RWPE1 (cell line): Measurements from ENCODE around the gene ARHGEF28.

Experiments
- CTCF ChIA-PET: fragments of 350-600 bp; sonication (Branson Sonifier 250); formaldehyde crosslinking; extraction: SDS; loops from one replicate; lab custom pipeline; 2021; lab: Yijun Ruan, JAX
- POLR2A ChIA-PET: fragments of 400-600 bp; formaldehyde crosslinking; extraction: SDS; loops from one replicate; lab custom pipeline; 2020; ENCODE audit warnings: antibody characterized with exemption; ENCODE audit not compliant: low non-redundant PET; lab: Yijun Ruan, JAX
- DNase-seq: peaks from one replicate; pipeline ENCODE4 v3.0.0; 2012; ENCODE audit warnings: low spot score
- H3K27ac ChIP-seq: fragments of 450-650 bp; 2 replicates; pipeline ENCODE4 v1.5.1; 2017
- TF ChIP-seq, protein P1 (sequence below): fragments of 450-650 bp; conservative IDR thresholded peaks from 2 replicates; pipeline ENCODE4 v1.5.1; 2017; ENCODE audit warnings: low read depth, mild to moderate bottlenecking

Gene ARHGEF28

DNA sequence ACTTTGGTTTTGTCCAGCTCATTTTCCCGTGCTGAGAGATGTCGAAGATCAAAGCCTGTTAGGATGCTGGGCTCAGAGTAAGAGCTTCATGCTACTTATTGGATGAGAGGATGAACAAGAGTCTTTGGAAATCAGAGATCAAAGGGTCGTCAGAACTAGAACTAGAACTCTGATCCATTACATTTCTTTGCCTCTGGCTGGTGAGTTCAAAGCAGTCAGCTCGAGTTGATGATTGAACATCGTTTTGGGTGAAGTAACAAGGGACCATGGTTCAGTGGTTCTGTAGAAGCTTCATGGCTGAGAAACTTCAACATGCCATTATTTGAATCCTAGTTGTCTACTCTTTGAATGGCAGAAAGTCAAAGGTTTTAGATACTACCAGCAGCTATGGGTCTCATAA, 320.3 kb downstream of the ARHGEF28 start:
- ChIA-PET CTCF (interaction anchor here (0.6 kb wide), 1 partner anchor 9 kb away, joined by 3 read pairs; no protein-coding TSS in a partner anchor), POLR2A (no interaction called here)
- TF ChIP-seq, protein P1, sequence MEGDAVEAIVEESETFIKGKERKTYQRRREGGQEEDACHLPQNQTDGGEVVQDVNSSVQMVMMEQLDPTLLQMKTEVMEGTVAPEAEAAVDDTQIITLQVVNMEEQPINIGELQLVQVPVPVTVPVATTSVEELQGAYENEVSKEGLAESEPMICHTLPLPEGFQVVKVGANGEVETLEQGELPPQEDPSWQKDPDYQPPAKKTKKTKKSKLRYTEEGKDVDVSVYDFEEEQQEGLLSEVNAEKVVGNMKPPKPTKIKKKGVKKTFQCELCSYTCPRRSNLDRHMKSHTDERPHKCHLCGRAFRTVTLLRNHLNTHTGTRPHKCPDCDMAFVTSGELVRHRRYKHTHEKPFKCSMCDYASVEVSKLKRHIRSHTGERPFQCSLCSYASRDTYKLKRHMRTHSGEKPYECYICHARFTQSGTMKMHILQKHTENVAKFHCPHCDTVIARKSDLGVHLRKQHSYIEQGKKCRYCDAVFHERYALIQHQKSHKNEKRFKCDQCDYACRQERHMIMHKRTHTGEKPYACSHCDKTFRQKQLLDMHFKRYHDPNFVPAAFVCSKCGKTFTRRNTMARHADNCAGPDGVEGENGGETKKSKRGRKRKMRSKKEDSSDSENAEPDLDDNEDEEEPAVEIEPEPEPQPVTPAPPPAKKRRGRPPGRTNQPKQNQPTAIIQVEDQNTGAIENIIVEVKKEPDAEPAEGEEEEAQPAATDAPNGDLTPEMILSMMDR = no peak
- DNase-seq = no peak
- H3K27ac ChIP-seq = no peak overlapping the region

DNA sequence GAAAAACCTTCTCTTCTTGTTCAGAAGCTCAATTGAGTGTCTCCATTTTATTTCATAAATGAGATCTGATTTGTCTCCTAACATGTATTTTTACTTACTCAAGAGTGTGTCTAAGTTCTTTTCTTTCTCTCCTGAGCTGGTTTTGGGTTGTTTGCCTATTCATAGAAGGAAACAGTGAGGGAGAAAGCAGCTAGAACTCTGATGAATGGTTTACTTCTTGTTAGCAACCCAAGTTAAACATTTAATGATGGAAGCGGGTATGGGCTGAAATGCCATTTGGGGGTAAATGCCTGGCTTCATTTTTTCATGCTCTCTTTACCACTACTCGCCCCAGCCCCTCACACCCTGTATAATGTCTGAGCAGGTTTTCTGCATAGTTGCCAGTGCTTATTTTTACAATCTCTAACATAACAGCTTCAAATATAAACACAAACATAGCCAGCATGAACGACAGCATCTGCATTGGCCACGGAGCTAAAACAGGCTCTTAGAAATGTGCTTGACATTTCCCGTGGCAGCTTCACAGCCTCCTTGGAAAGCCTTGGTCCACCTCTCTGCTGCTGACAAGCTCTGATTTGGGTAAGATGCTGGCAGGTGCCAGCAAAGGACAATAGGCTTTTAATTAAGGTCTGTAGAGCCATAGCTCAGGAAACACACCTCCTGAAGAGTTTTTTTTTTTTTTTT, 321.1 kb downstream of the ARHGEF28 start:
- POLR2A ChIA-PET = no interaction called here
- CTCF ChIA-PET = interaction anchor here (0.6 to 0.7 kb wide), 4 partner anchors 8 to 669 kb away, joined by 3 to 5 read pairs (median 4); no protein-coding TSS in a partner anchor
- no peak overlapping the region for H3K27ac ChIP-seq
- TF ChIP-seq, protein P1 = no peak
- DNase-seq = no peak

DNA sequence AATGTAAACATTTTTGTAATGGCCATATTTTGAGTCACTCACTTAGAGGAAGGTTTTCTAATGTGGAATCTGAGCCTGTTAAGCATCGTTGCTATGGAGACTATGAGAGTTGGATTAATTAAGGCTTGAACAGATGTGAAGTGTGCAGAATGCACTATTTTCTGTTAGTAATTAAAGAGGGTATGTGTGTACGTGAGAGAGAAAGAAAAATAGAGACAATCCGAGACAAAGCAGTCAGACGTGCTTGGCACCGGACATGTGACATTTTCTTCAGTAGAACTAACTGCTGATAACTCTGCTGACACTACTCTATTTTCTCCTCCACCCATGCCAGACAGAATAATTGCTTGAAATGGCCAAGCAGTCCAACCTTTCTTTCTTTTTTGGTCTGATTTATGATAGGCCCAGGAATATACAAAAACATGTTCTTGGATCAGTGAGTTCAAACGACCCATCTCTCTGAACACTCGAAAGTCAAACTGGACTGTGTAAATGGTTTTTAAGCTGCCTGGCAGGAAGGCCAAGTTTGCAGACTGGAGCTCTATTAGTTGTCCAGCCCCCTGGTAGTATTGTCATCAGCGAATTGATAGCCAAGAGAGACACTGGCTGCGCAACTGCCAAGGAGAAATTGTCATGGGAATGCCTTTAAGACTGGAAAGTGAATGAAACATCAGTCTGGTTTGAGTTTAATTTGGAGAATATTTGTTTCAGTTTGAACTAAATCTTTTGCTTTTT, 322.1 kb downstream of the ARHGEF28 start:
- CTCF ChIA-PET = no interaction called here
- POLR2A ChIA-PET = no interaction called here
- no peak for DNase-seq
- H3K27ac ChIP-seq = no peak overlapping the region
- TF ChIP-seq, protein P1 = no peak

DNA sequence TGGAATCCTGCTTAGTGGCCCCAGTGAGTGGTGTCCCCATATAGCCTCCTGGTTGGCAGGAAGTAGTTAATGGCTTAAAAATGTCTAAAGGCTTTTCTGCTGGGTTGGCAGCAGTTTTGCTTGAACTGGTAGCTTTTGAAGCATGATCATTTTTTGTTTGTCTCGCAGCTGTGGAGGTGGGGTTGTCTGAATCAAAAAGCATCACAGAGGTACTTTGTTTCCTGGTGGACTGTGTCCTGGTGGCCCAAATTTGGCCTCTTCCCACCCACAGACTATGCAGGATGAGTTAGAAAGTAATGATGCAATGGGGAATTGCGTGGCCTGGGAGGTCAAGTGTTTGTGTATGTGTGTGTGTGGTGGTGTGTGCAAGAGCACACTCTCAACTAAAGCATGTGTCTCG, 322.7 kb downstream of the ARHGEF28 start:
- ChIA-PET CTCF (no interaction called here), POLR2A (no interaction called here)
- no peak for DNase-seq
- TF ChIP-seq, protein P1 = no peak
- no peak overlapping the region for H3K27ac ChIP-seq

DNA sequence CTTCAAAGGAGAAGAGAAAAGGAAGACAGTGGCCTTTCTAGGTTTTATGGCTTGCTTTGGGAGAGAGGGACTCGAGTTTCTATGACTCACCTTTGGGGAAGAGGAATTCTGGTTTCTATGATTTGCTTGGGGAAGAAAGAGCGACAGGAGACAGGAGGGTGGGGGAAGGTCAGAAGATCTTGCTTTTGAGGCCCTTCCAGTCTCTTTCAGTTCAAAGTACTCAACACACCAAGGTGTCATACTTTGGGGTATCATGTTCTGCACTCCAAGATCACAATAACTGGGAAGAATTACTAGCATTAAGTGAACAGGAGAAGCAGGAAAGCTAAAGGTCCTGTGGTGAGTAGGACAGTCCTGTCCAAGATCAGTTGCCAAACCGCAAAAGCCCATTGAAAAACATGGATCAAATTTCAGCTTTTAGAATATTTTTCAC, 324.5 kb downstream of the ARHGEF28 start:
- DNase-seq = no peak
- H3K27ac ChIP-seq = no peak overlapping the region
- ChIA-PET CTCF (no interaction called here), POLR2A (no interaction called here)
- TF ChIP-seq, protein P1 = no peak

DNA sequence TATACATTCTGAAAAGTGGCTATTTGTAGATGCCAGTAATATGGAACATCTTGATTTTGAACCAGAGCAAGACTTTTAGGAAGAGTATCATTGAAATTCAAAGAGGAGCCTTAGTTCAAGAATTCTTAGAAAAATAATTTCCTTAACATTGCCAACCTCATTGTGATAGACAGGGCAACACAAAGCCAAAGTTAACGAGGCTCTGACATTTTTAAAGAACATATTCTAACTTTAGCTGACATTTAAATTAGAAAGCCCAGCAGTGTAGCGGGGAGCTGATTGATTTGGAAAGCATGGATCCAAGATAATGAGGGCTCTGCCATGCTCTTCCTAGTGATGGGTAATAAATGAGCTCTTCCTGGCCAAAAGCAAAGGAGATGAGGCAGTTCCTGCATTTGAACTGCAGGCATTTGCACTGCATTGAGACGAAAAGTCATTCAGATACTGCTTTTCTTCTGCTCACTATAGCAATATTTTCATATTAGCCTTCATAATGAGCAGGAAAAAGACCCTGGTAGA, 325.0 kb downstream of the ARHGEF28 start:
- ChIA-PET CTCF (no interaction called here), POLR2A (no interaction called here)
- TF ChIP-seq, protein P1 = no peak
- DNase-seq = no peak
- H3K27ac ChIP-seq = no peak overlapping the region
